Muscle of leg (tissue), 11 donors: Measurements from ENCODE around the gene CBFA2T2. TPM values are rescaled to one million over a fixed set of nuclear protein-coding genes. Genes with fewer than 3 reads are reported as not detected.
"Not testable (repeated sequence)": the region's sequence is repeated elsewhere in the genome, so short reads cannot be mapped to it uniquely, and the experiment has no call there.

ENCODE experiments used
- DNase-seq: peaks from one replicate; pipeline ENCODE4 v3.0.0; 2013
- H3K27ac ChIP-seq: one replicate; pipeline ENCODE4 v1.5.1; 2013; ENCODE audit warnings: mild to moderate bottlenecking, low read length, control low read depth
- H3K27me3 ChIP-seq: one replicate; pipeline ENCODE4 v1.6.1; 2013; ENCODE audit warnings: low read length; ENCODE audit not compliant: control insufficient read depth, insufficient read depth
- H3K36me3 ChIP-seq: one replicate; pipeline ENCODE4 v1.6.1; 2013; ENCODE audit warnings: low read length; ENCODE audit not compliant: control insufficient read depth, insufficient read depth
- H3K4me1 ChIP-seq: one replicate; pipeline ENCODE4 v1.6.1; 2013; ENCODE audit warnings: low read length; ENCODE audit not compliant: control insufficient read depth, insufficient read depth
- H3K4me3 ChIP-seq: one replicate; pipeline ENCODE4 v1.5.1; 2013; ENCODE audit warnings: low read length, control low read depth
- H3K9me3 ChIP-seq: replicated peaks from 2 replicates; pipeline ENCODE4 v1.6.1; 2013; ENCODE audit warnings: low read depth, low read length; ENCODE audit not compliant: control insufficient read depth
- WGBS: methylation state at CpG from one replicate; pipeline ENCODE4 v1.1.5; 2013; ENCODE audit warnings: missing lambda C conversion rate; ENCODE audit not compliant: insufficient coverage; 5-methylcytosine and 5-hydroxymethylcytosine counted together
- polyA plus RNA-seq, 8 donors: library from polyadenylated mRNA; unstranded; fragments of 120-200 nt; gene quantifications; one replicate each; pipeline versions ENCODE4 v1.2.1 to v1.2.3, GENCODE V29; 2013; ENCODE audit warnings: inconsistent platforms in 1 of 8, low replicate concordance in 1 of 8; ENCODE audit not compliant: insufficient read length in 8 of 8, insufficient read depth in 1 of 8
- total RNA-seq: library from RNA; stranded (reverse); fragments of 120-200 nt; gene quantifications from one replicate; pipeline ENCODE4 v1.2.4, GENCODE V29; 2013

CBFA2T2 gene
- total and polyA plus RNA-seq, 9 donors, result 8.5 to 17.8 (median 12.8) TPM

DNA sequence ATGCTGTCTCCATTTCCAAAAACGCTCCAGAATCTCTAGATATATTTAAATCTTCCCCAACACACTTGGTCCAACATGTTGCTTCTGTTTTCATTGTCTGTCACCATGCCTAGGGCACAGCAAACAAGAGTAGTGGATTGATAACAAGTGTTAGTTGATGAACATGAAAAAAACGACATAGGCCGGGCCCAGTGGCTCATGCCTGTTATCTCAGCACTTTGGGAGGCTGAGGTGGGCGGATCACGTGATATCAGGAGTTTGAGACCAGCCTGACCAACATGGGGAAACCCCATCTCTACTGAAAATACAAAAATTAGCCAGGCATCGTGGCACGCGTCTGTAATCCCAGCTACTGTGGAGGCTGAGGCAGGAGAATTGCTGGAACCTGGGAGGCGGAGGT, 102.0 kb downstream of the CBFA2T2 start:
- H3K4me3 ChIP-seq, H3K4me1 ChIP-seq, H3K36me3 ChIP-seq, H3K27me3 ChIP-seq, H3K9me3 ChIP-seq, DNase-seq, H3K27ac ChIP-seq: not testable (repeated sequence)
- WGBS, result 93% methylated on average over 3 of the region's 9 CpGs

GRCh38 chr20:33594743-33595142, 104.8 kb downstream of the CBFA2T2 start:
- Histone ChIP-seq H3K4me3 (no peak overlapping the region), H3K27ac (no peak overlapping the region), H3K4me1 (no peaks in the 10 kb centered on the region), H3K27me3 (no peaks in the 10 kb centered on the region), H3K36me3 (peaks cover 8% of the 10 kb centered on the region), H3K9me3 (no peaks in the 10 kb centered on the region)
- DNase-seq, result no peak
- no CpG with 5 or more reads among the region's 2 CpGs for WGBS

DNA sequence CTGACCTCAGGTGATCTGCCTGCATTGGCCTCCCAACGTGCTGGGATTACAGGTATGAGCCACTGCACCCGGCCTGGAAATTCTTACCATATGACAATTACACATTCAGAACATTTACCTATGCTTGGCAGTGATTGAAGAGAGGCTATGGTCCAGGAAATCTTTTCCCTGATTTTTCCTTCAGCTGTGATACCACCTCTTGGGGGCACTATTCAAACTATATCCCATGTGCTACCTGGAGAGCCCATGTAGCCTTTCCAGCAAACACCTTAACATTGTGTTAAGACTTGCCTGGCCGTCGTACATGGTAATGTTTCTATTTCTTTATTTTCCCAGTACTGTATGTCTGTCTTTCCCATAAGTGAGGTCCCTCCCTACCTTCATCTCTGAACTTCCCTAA, 110.5 kb downstream of the CBFA2T2 start:
- WGBS, result 88% methylated on average over 4 of the region's 4 CpGs
- H3K4me1 ChIP-seq, result peaks cover 4% of the 10 kb centered on the region

GRCh38 chr20:33600981-33601380, 111.1 kb downstream of the CBFA2T2 start:
- no peak overlapping the region for H3K27ac ChIP-seq
- no peak for DNase-seq
- H3K4me3 ChIP-seq, result no peak overlapping the region
- peaks cover 22% of the 10 kb centered on the region for H3K36me3 ChIP-seq
- H3K9me3 ChIP-seq, result no peaks in the 10 kb centered on the region
- peaks cover 4% of the 10 kb centered on the region for H3K4me1 ChIP-seq
- 98% methylated on average over 5 of the region's 8 CpGs for WGBS
- no peaks in the 10 kb centered on the region for H3K27me3 ChIP-seq

More for the DNA sequence above, 110.5 kb downstream of the CBFA2T2 start:
- no peaks in the 10 kb centered on the region for H3K9me3 ChIP-seq
- no peak overlapping the region for H3K27ac ChIP-seq
- no peaks in the 10 kb centered on the region for H3K27me3 ChIP-seq
- peaks cover 22% of the 10 kb centered on the region for H3K36me3 ChIP-seq
- no peak overlapping the region for H3K4me3 ChIP-seq
- no peak for DNase-seq

DNA sequence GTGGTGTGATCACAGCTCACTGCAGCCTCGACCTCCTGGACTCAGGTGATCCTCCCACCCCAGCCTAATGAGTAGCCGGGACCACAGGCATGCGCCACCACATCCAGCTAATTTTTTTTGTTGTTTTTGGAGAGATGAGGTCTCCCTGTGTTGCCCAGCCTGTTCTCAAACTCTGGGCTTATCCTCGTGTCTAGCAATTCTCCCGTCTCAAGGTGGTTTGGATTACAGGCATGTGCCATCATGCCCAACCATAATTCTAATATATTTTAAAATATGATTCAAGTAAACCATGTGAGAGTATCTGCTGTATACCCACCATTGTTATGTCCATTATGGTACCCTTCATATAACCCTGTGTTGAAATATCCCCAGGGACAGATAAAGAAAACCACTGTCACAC, 112.0 kb downstream of the CBFA2T2 start:
- H3K4me1 ChIP-seq, result peaks cover 4% of the 10 kb centered on the region
- no peaks in the 10 kb centered on the region for H3K27me3 ChIP-seq
- peaks cover 25% of the 10 kb centered on the region for H3K36me3 ChIP-seq
- no peak overlapping the region for H3K27ac ChIP-seq
- DNase-seq, result no peak
- no peak overlapping the region for H3K4me3 ChIP-seq
- H3K9me3 ChIP-seq, result no peaks in the 10 kb centered on the region
- WGBS, result no CpG with 5 or more reads among the region's 5 CpGs

DNA sequence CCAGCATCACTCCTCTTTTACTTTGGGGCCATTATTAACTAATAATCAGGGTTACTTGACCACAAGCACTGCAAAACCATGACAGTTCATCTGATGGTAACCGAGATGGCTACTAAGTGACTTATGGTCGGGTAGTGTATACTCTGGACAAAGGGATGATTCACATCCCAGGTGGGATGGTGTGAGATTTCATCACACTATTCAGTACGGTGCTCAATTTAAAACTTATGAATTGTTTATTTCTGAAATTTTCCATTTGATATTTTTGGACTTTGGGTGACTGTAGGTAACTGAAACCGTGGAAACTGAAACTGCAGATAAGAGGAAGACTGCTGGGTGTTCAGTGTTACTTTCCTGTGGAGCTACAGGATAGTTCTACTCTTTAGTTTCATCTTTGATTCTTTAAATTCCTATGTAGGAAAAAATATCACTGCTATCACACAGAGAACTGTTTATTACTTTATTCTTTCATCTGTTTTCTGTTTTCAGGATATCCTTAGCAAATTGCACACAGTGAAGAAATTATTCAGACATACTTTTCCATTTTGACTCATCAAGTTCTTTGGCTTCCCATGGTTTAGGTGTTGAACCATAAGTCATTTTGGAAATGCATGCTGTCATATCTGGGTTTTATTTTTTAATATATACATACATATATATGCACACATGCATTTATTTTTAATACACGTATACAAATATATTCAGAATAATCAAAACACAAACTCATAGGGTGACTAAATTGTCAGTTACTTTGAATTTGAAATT, 113.1 kb downstream of the CBFA2T2 start:
- no CpG with 5 or more reads among the region's 5 CpGs for WGBS
- H3K9me3 ChIP-seq, result no peaks in the 10 kb centered on the region
- DNase-seq, result no peak
- H3K27ac ChIP-seq, result no peak overlapping the region
- H3K4me3 ChIP-seq, result no peak overlapping the region
- peaks cover 27% of the 10 kb centered on the region for H3K36me3 ChIP-seq
- peaks cover 4% of the 10 kb centered on the region for H3K4me1 ChIP-seq
- H3K27me3 ChIP-seq, result no peaks in the 10 kb centered on the region

GRCh38 chr20:33604084-33604990, 114.4 kb downstream of the CBFA2T2 start:
- peak; percentile 39 for DNase-seq
- no peaks in the 10 kb centered on the region for H3K27me3 ChIP-seq
- no peak overlapping the region for H3K27ac ChIP-seq
- H3K4me3 ChIP-seq, result no peak overlapping the region
- H3K36me3 ChIP-seq, result peaks cover 28% of the 10 kb centered on the region
- H3K9me3 ChIP-seq, result no peaks in the 10 kb centered on the region
- 65% methylated on average over 2 of the region's 5 CpGs for WGBS
- H3K4me1 ChIP-seq, result peaks cover 4% of the 10 kb centered on the region

GRCh38 chr20:33604991-33605370, 115.1 kb downstream of the CBFA2T2 start:
- H3K4me3 ChIP-seq, result no peak overlapping the region
- WGBS, result no CpG with 5 or more reads among the region's 1 CpG
- DNase-seq, result no peak
- H3K36me3 ChIP-seq, result peaks cover 28% of the 10 kb centered on the region
- H3K27ac ChIP-seq, result no peak overlapping the region
- H3K27me3 ChIP-seq, result no peaks in the 10 kb centered on the region
- H3K4me1 ChIP-seq, result peaks cover 4% of the 10 kb centered on the region
- H3K9me3 ChIP-seq, result no peaks in the 10 kb centered on the region

DNA sequence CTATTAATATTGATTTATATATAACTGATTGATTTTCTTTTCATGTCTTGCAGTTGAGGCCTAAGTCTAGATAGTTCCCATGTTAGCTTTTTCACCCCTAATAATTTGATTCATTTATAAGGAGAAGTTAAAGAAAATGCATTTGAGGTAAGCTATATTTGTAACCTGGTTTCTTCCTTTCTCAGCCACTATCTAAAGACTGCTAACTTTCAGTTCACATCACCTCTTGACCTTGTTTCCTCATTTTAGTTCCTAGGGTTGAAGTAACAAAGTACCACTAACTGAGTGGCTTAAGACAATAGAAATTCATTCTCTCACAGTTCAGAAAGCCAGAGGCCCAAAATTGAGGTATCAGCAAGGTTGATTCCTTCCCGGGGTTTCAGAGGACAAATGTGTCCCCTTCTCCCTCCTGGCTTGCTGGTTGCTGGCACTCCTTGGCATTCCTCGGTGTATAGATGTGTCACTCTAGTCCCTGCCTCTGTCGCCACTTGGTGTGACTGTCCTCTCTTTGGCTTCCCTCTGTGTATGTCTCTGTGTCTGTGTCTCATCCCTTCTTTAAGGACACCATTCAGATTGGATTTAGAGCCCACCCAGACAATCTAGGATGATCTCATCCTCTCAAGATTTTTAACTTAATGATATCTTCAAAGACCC, 116.3 kb downstream of the CBFA2T2 start:
- H3K27me3 ChIP-seq, result no peaks in the 10 kb centered on the region
- no peaks in the 10 kb centered on the region for H3K9me3 ChIP-seq
- no peak overlapping the region for H3K4me3 ChIP-seq
- DNase-seq, result no peak
- H3K36me3 ChIP-seq, result peaks cover 30% of the 10 kb centered on the region
- peaks cover 4% of the 10 kb centered on the region for H3K4me1 ChIP-seq
- WGBS, result no CpG with 5 or more reads among the region's 3 CpGs
- H3K27ac ChIP-seq, result no peak overlapping the region

GRCh38 chr20:33609504-33609903, 119.6 kb downstream of the CBFA2T2 start:
- Histone ChIP-seq H3K4me1 (peaks cover 3% of the 10 kb centered on the region), H3K9me3 (no peaks in the 10 kb centered on the region), H3K27me3 (no peaks in the 10 kb centered on the region), H3K27ac (no peak overlapping the region), H3K4me3 (no peak overlapping the region), H3K36me3 (peaks cover 31% of the 10 kb centered on the region)
- 89% methylated on average over 2 of the region's 2 CpGs for WGBS
- no peak for DNase-seq
